Measurements from ENCODE around the gene PRKAA1. TPM values are rescaled to one million over a fixed set of nuclear protein-coding genes. Genes with fewer than 3 reads are reported as not detected.

Gene PRKAA1
- total and polyA plus RNA-seq, 2 of the 4 experiments (the other 2 are of a cell fraction) = 47.7 to 94.1 TPM

- Histone ChIP-seq H2AK9ac (replicated peaks; ENCODE audit: low read depth, low read length, poor library complexity) (no peak overlapping the region), H3K27ac (ENCODE audit: insufficient read depth, low read length) (no peak overlapping the region), H3K27me3 (ENCODE audit: control insufficient read depth, insufficient read depth, low read length) (no peaks in the 10 kb centered on the region), H3K56ac (ENCODE audit: extremely low read depth, insufficient read depth, low read length) (no peak overlapping the region), H3K4me1 (ENCODE audit: control insufficient read depth, insufficient read depth, low read length) (peaks cover 7% of the 10 kb centered on the region), H2BK20ac (ENCODE audit: low read depth, low read length) (no peak overlapping the region), H3K9ac (ENCODE audit: low read depth, low read length) (no peak overlapping the region), H3K9me3 (ENCODE audit: control insufficient read depth, insufficient read depth, low read length) (no peaks in the 10 kb centered on the region), H2BK5ac (ENCODE audit: low read depth, low read length, poor library complexity, severe bottlenecking) (no peak overlapping the region), H3K9me1 (ENCODE audit: insufficient read depth, low read length) (no peaks in the 10 kb centered on the region; the same call in 1 of the 2 replicates), H4K5ac (ENCODE audit: low read depth, low read length) (no peak overlapping the region), H4K20me1 (ENCODE audit: insufficient read depth, low read length) (peaks cover 94% of the 10 kb centered on the region), H3K4me3 (ENCODE audit: insufficient read depth, low read depth, low read length) (no peak overlapping the region), H3K4ac (ENCODE audit: low read depth, low read length) (no peak overlapping the region), H3K18ac (ENCODE audit: low read depth, low read length) (no peak overlapping the region), H2AK5ac (ENCODE audit: low read depth, low read length) (no peak overlapping the region), H3K36me3 (ENCODE audit: control insufficient read depth, insufficient read depth, low read length) (peaks cover 6% of the 10 kb centered on the region), H3K79me1 (ENCODE audit: low read depth in 1 of 2, low read length in 2 of 2) (peaks cover 0 to 39% of the 10 kb centered on the region in 2 experiments; a peak in 3 of 4 replicates), H3K4me2 (ENCODE audit: low read depth, low read length) (no peak overlapping the region), H4K8ac (ENCODE audit: low read depth in 2 of 2, low read length in 2 of 2) (no peak overlapping the region), H2AFZ (replicated peaks; ENCODE audit: low read length, poor library complexity) (no peak overlapping the region), H2BK15ac (ENCODE audit: low read depth, low read length) (no peak overlapping the region), H4K91ac (ENCODE audit: insufficient read depth, low read depth, low read length) (no peak overlapping the region), H3K23ac (ENCODE audit: low read depth, low read length) (no peak overlapping the region), H2BK120ac (ENCODE audit: low read depth, low read length) (no peak overlapping the region), H3K14ac (replicated peaks; ENCODE audit: low read depth, low read length) (no peak overlapping the region)
- in situ Hi-C loops (cut with MboI; ENCODE audit: low sequenced_read_pairs) = no loop called here
- intact Hi-C loops (cut with micrococcal nuclease) = no loop called here
- WGBS, 2 experiments (ENCODE audit: extremely low coverage in 2 of 2, insufficient read length in 1 of 2) = no CpG with 5 or more reads among the region's 1 CpG
- DNase-seq (no peak), ATAC-seq (ENCODE audit: low read depth) (no peak)
- TF ChIP-seq RFX5 (IDR thresholded peaks at IDR 0.05; ENCODE audit: low read depth, low read length) (no peak), RAD21 (IDR thresholded peaks at IDR 0.05; ENCODE audit: low read length) (no peak), RCOR1 (IDR thresholded peaks at IDR 0.05; ENCODE audit: insufficient replicate concordance, low read length) (no peak), SMC3 (IDR thresholded peaks at IDR 0.05; ENCODE audit: low read depth, low read length) (no peak), MAFK (IDR thresholded peaks at IDR 0.05; ENCODE audit: low read depth, low read length) (no peak), FOS (IDR thresholded peaks at IDR 0.05; ENCODE audit: low read depth, low read length) (no peak), CHD1 (IDR thresholded peaks at IDR 0.05; ENCODE audit: low read depth, low read length) (no peak), MAZ (IDR thresholded peaks at IDR 0.05; ENCODE audit: borderline replicate concordance, low read depth, low read length) (no peak), CEBPB (IDR thresholded peaks at IDR 0.05; ENCODE audit: low read depth, low read length) (no peak), BHLHE40 (IDR thresholded peaks at IDR 0.05; ENCODE audit: low read depth, low read length) (no peak), NFE2L2 (IDR thresholded peaks at IDR 0.05; ENCODE audit: low read depth, low read length) (no peak), POLR2A (IDR thresholded peaks at IDR 0.05; ENCODE audit: low read depth, low read length) (no peak), MXI1 (IDR thresholded peaks at IDR 0.05; ENCODE audit: borderline replicate concordance, low read depth, low read length) (no peak)
- TF ChIP-seq, protein P1, sequence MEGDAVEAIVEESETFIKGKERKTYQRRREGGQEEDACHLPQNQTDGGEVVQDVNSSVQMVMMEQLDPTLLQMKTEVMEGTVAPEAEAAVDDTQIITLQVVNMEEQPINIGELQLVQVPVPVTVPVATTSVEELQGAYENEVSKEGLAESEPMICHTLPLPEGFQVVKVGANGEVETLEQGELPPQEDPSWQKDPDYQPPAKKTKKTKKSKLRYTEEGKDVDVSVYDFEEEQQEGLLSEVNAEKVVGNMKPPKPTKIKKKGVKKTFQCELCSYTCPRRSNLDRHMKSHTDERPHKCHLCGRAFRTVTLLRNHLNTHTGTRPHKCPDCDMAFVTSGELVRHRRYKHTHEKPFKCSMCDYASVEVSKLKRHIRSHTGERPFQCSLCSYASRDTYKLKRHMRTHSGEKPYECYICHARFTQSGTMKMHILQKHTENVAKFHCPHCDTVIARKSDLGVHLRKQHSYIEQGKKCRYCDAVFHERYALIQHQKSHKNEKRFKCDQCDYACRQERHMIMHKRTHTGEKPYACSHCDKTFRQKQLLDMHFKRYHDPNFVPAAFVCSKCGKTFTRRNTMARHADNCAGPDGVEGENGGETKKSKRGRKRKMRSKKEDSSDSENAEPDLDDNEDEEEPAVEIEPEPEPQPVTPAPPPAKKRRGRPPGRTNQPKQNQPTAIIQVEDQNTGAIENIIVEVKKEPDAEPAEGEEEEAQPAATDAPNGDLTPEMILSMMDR (conservative IDR thresholded peaks at IDR 0.05; ENCODE audit: low read depth, low read length) = no peak
- TF ChIP-seq, protein P2, sequence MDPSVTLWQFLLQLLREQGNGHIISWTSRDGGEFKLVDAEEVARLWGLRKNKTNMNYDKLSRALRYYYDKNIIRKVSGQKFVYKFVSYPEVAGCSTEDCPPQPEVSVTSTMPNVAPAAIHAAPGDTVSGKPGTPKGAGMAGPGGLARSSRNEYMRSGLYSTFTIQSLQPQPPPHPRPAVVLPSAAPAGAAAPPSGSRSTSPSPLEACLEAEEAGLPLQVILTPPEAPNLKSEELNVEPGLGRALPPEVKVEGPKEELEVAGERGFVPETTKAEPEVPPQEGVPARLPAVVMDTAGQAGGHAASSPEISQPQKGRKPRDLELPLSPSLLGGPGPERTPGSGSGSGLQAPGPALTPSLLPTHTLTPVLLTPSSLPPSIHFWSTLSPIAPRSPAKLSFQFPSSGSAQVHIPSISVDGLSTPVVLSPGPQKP (IDR thresholded peaks at IDR 0.05; ENCODE audit: borderline replicate concordance, low read depth, low read length) = no peak
- POLR2A ChIA-PET (ENCODE audit: unreplicated experiment) = no interaction called here
- CTCF ChIA-PET = no interaction called here
- no TSS peak for BruUV-seq (replicated peaks)
- dilution Hi-C loops (cut with HindIII; ENCODE audit: low sequenced_read_pairs, unreplicated experiment) = no loop called here
Observed at GRCh38 chr5:40784916-40785315, 13.3 kb downstream of the PRKAA1 start.
